Endothelial cell (in vitro differentiated cells): Measurements from ENCODE around the gene TRPV3. TPM values are rescaled to one million over a fixed set of nuclear protein-coding genes. Genes with fewer than 3 reads are reported as not detected.

Source experiments
- DNase-seq: peaks from one replicate; pipeline ENCODE4 v3.0.0; 2021; ENCODE audit warnings: low spot score
- H3K27ac Mint-ChIP-seq: one replicate; pipeline ENCODE4 v1.8.0; 2021; ENCODE audit warnings: mixed read lengths, inconsistent platforms; ENCODE audit not compliant: unreplicated experiment
- H3K27me3 Mint-ChIP-seq: one replicate; pipeline ENCODE4 v1.8.0; 2021; ENCODE audit warnings: mild to moderate bottlenecking, moderate library complexity, mixed read lengths, inconsistent platforms; ENCODE audit not compliant: unreplicated experiment
- H3K36me3 Mint-ChIP-seq: one replicate; pipeline ENCODE4 v1.8.0; 2021; ENCODE audit warnings: mild to moderate bottlenecking, low read depth, mixed read lengths, inconsistent platforms; ENCODE audit not compliant: unreplicated experiment
- H3K4me1 Mint-ChIP-seq: one replicate; pipeline ENCODE4 v1.8.0; 2021; ENCODE audit warnings: mild to moderate bottlenecking, mixed read lengths, inconsistent platforms; ENCODE audit not compliant: unreplicated experiment
- H3K4me3 Mint-ChIP-seq: one replicate; pipeline ENCODE4 v1.8.0; 2021; ENCODE audit warnings: mild to moderate bottlenecking, mixed read lengths, inconsistent platforms; ENCODE audit not compliant: unreplicated experiment
- H3K9me3 Mint-ChIP-seq: one replicate; pipeline ENCODE4 v1.8.0; 2021; ENCODE audit warnings: mixed read lengths, inconsistent platforms; ENCODE audit not compliant: unreplicated experiment
- total RNA-seq: library from RNA; stranded (reverse); fragmentation: NEBNext Ultra II Directional; extraction: Animal tissue kit (Norgen Biotek cat#: 25700); gene quantifications from one replicate; pipeline ENCODE4 v1.2.1, GENCODE V29; 2021; ENCODE audit not compliant: unreplicated experiment
- TF ChIP-seq, protein P1 (sequence below): fragments of 200-600 bp; sonication (generic); IDR thresholded peaks from one replicate; pipeline ENCODE4 v1.5.0; 2021; ENCODE audit warnings: antibody characterized with exemption; ENCODE audit not compliant: unreplicated experiment

The TRPV3 gene
- total RNA-seq, 1 donor from 2014 or later = not detected

DNA sequence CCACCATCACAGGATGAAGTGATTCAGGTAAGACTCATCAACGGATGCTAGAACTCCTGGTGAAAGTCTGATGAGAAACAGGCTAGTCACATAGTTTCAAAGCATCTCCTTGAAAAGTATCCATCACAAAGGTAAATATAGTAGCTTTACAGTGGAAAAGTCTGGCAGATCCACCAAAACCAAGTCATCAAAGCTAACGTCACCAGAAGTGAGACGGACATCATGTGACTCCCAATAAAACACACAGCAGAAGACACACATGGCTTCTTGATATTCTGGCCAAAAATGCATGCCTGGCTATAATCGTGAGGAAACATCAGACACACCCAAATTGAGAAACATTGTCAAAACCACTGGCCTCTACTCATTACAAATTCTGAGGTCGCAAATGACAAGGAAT lies 17.9 kb upstream of the TRPV3 start:
- Mint-ChIP-seq H3K27ac (no peak overlapping the region), H3K9me3 (no peaks in the 10 kb centered on the region), H3K4me1 (no peaks in the 10 kb centered on the region), H3K27me3 (no peaks in the 10 kb centered on the region), H3K36me3 (peaks cover 5% of the 10 kb centered on the region), H3K4me3 (no peak overlapping the region)
- TF ChIP-seq, protein P1, sequence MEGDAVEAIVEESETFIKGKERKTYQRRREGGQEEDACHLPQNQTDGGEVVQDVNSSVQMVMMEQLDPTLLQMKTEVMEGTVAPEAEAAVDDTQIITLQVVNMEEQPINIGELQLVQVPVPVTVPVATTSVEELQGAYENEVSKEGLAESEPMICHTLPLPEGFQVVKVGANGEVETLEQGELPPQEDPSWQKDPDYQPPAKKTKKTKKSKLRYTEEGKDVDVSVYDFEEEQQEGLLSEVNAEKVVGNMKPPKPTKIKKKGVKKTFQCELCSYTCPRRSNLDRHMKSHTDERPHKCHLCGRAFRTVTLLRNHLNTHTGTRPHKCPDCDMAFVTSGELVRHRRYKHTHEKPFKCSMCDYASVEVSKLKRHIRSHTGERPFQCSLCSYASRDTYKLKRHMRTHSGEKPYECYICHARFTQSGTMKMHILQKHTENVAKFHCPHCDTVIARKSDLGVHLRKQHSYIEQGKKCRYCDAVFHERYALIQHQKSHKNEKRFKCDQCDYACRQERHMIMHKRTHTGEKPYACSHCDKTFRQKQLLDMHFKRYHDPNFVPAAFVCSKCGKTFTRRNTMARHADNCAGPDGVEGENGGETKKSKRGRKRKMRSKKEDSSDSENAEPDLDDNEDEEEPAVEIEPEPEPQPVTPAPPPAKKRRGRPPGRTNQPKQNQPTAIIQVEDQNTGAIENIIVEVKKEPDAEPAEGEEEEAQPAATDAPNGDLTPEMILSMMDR = no peak
- no peak for DNase-seq

GRCh38 chr17:3574231-3574630 lies 16.6 kb upstream of the TRPV3 start:
- peaks cover 3% of the 10 kb centered on the region for H3K36me3 Mint-ChIP-seq
- DNase-seq = no peak
- H3K4me3 Mint-ChIP-seq = no peak overlapping the region
- no peaks in the 10 kb centered on the region for H3K27me3 Mint-ChIP-seq
- no peaks in the 10 kb centered on the region for H3K4me1 Mint-ChIP-seq
- no peaks in the 10 kb centered on the region for H3K9me3 Mint-ChIP-seq
- TF ChIP-seq, protein P1 = no peak
- no peak overlapping the region for H3K27ac Mint-ChIP-seq

- H3K27ac Mint-ChIP-seq = no peak overlapping the region
- H3K36me3 Mint-ChIP-seq = peaks cover 3% of the 10 kb centered on the region
- H3K4me1 Mint-ChIP-seq = no peaks in the 10 kb centered on the region
- TF ChIP-seq, protein P1 = no peak
- H3K4me3 Mint-ChIP-seq = no peak overlapping the region
- no peaks in the 10 kb centered on the region for H3K27me3 Mint-ChIP-seq
- DNase-seq = no peak
- no peaks in the 10 kb centered on the region for H3K9me3 Mint-ChIP-seq
Observed at GRCh38 chr17:3573246-3574100, 15.9 kb upstream of the TRPV3 start.

- Mint-ChIP-seq H3K36me3 (peaks cover 3% of the 10 kb centered on the region), H3K4me3 (no peak overlapping the region), H3K4me1 (no peaks in the 10 kb centered on the region), H3K9me3 (no peaks in the 10 kb centered on the region), H3K27ac (no peak overlapping the region), H3K27me3 (no peaks in the 10 kb centered on the region)
- no peak for DNase-seq
- TF ChIP-seq, protein P1 = no peak
Observed at GRCh38 chr17:3572231-3572630, 14.6 kb upstream of the TRPV3 start.
